PC-3 (cell line): ENCODE results near the gene CKS2.

Source experiments
- CTCF ChIP-seq: fragments of 300-600 bp; sonication (generic); conservative IDR thresholded peaks from 2 replicates; pipeline ENCODE4 v1.5.1; 2017; ENCODE audit warnings: antibody characterized with exemption, low read depth, mild to moderate bottlenecking, low read length
- EZH2 ChIP-seq: fragments of 300-600 bp; sonication (generic); IDR thresholded peaks from one replicate; pipeline ENCODE4 v1.6.1; 2017; ENCODE audit warnings: antibody characterized with exemption, mild to moderate bottlenecking, low read length; ENCODE audit not compliant: unreplicated experiment
- EZH2phosphoT487 ChIP-seq: fragments of 300-600 bp; sonication (generic); IDR thresholded peaks from 2 replicates; pipeline ENCODE4 v1.6.1; 2018; ENCODE audit warnings: mild to moderate bottlenecking, antibody characterized with exemption, low read length, borderline replicate concordance

GRCh38 chr9:89358985-89359384 lies 48.0 kb downstream of the CKS2 start:
- TF ChIP-seq EZH2 (no peak), CTCF (no peak), EZH2phosphoT487 (no peak)
